Left cardiac atrium (tissue), 4 donors: ENCODE measurements around the gene CYP2C19. TPM values are rescaled to one million over a fixed set of nuclear protein-coding genes. Genes with fewer than 3 reads are reported as not detected.
"Not testable (repeated sequence)": the region's sequence is repeated elsewhere in the genome, so short reads cannot be mapped to it uniquely, and the experiment has no call there.

Source experiments
- ATAC-seq, 2 donors: fragments of 200-7000 bp; cut with Tn5 transposase; one replicate each; pipeline ENCODE4 v1.9.1; 2020; ENCODE audit warnings: mild to moderate bottlenecking in 2 of 2, moderate library complexity in 2 of 2
- DNase-seq: peaks from one replicate; pipeline ENCODE4 v3.0.0-alpha.2; 2020
- intact Hi-C, 2 donors: fragments of 100-400 bp; cut with DNase I; formaldehyde crosslinking; loops; one replicate each; pipeline versions ENCODE4 v1.14.1 to v1.15.1; 2022 to 2023
- long read RNA-seq: library from polyadenylated mRNA; unstranded; transcript quantifications from one replicate; pipeline ENCODE4 v2.0.0, GENCODE V29; 2021
- total RNA-seq, 2 donors: library from RNA; stranded (reverse); fragmentation: NEBNext Ultra II Directional; extraction: Animal tissue kit (Norgen Biotek cat#: 25700); gene quantifications; one replicate each; pipeline ENCODE4 v1.2.1, GENCODE V29; 2021
- donor health status: DM: no; HTN: yes; CAD: no.
- donor health status: DM: no; HTN: yes; CAD: no; lungs with severe emphysema.
- donor health status: DM: yes; HTN: yes; CAD: no.
- donor health status: Dilated cardiomyopathy.

The CYP2C19 gene
- under 1 TPM; 0.15 to 0.21 TPM for total RNA-seq
- long read RNA-seq, result 0 reads

- DNase-seq (no peak), ATAC-seq (no peak)
- intact Hi-C loops, result no loop called here
Observed at GRCh38 chr10:94762393-94762792, at the start of gene CYP2C19. Gene CYP2C19 (plus strand): TSS chr10:94762681. CDS start chr10:94762706, 25 bp downstream.

- ATAC-seq (peak in 1 of 2 donors; percentile 78), DNase-seq (no peak)
- intact Hi-C loops, result no loop called here
Observed at GRCh38 chr10:94725871-94726270, 36.6 kb upstream of the CYP2C19 start.

GRCh38 chr10:94735197-94735596 lies 27.3 kb upstream of the CYP2C19 start:
- intact Hi-C loops, result no loop called here
- DNase-seq (no peak), ATAC-seq (no peak)

GRCh38 chr10:94738588-94738987 lies 23.9 kb upstream of the CYP2C19 start:
- intact Hi-C loops, result no loop called here
- DNase-seq (no peak), ATAC-seq (no peak)

- intact Hi-C loops, result no loop called here
- ATAC-seq, result no peak
- DNase-seq, result no peak
Observed at GRCh38 chr10:94747137-94747536, 15.3 kb upstream of the CYP2C19 start.

GRCh38 chr10:94747838-94748237 lies 14.6 kb upstream of the CYP2C19 start:
- no peak for ATAC-seq
- intact Hi-C loops, result no loop called here
- no peak for DNase-seq

GRCh38 chr10:94757916-94758315 lies 4.6 kb upstream of the CYP2C19 start:
- intact Hi-C loops, result no loop called here
- no peak for DNase-seq
- no peak for ATAC-seq

GRCh38 chr10:94760586-94761178 lies 1.8 kb upstream of the CYP2C19 start:
- ATAC-seq (no peak), DNase-seq (no peak)
- intact Hi-C loops, result no loop called here

- DNase-seq, intact Hi-C loops: not testable (repeated sequence)
Observed at GRCh38 chr10:94775425-94775824, 12.9 kb downstream of the CYP2C19 start.

GRCh38 chr10:94777886-94778458 lies 15.5 kb downstream of the CYP2C19 start:
- ATAC-seq, result no peak
- intact Hi-C loops, result no loop called here

More at GRCh38 chr10:94775425-94775824, 12.9 kb downstream of the CYP2C19 start:
- ATAC-seq, result not testable (repeated sequence)

GRCh38 chr10:94780844-94781243 lies 18.4 kb downstream of the CYP2C19 start:
- intact Hi-C loops, result no loop called here
- peak; percentile 81 to 83 for ATAC-seq

More at GRCh38 chr10:94777886-94778458, 15.5 kb downstream of the CYP2C19 start:
- DNase-seq, result no peak

GRCh38 chr10:94784256-94784655 lies 21.8 kb downstream of the CYP2C19 start:
- no peak for DNase-seq
- no peak for ATAC-seq
- intact Hi-C loops, result no loop called here

More at GRCh38 chr10:94780844-94781243, 18.4 kb downstream of the CYP2C19 start:
- DNase-seq, result no peak

- DNase-seq (no peak), ATAC-seq (no peak)
- intact Hi-C loops, result no loop called here
Observed at GRCh38 chr10:94785211-94785610, 22.7 kb downstream of the CYP2C19 start.

- ATAC-seq, intact Hi-C loops, DNase-seq: not testable (repeated sequence)
Observed at GRCh38 chr10:94800551-94800950, 38.1 kb downstream of the CYP2C19 start.

- intact Hi-C loops, result no loop called here
- ATAC-seq (no peak), DNase-seq (no peak)
Observed at GRCh38 chr10:94803307-94803706, 40.8 kb downstream of the CYP2C19 start.

- ATAC-seq, DNase-seq, intact Hi-C loops: not testable (repeated sequence)
Observed at GRCh38 chr10:94830025-94830424, 67.5 kb downstream of the CYP2C19 start.

GRCh38 chr10:94846204-94846603 lies 83.7 kb downstream of the CYP2C19 start:
- no peak for ATAC-seq
- no peak for DNase-seq
- intact Hi-C loops, result no loop called here

GRCh38 chr10:94850766-94851165 lies 88.3 kb downstream of the CYP2C19 start:
- ATAC-seq, result no peak
- DNase-seq, result no peak
- intact Hi-C loops, result no loop called here

GRCh38 chr10:94851263-94851662 lies 88.8 kb downstream of the CYP2C19 start:
- no peak for DNase-seq
- ATAC-seq, result no peak
- intact Hi-C loops, result no loop called here

GRCh38 chr10:94852438-94852837 lies 90.0 kb downstream of the CYP2C19 start:
- ATAC-seq, result no peak
- intact Hi-C loops, result no loop called here
- no peak for DNase-seq

GRCh38 chr10:94853065-94853464 lies 90.6 kb downstream of the CYP2C19 start:
- ATAC-seq, result no peak
- intact Hi-C loops, result no loop called here
- DNase-seq, result no peak
